GM12878 (cell line): ENCODE data around the gene EXOSC2. TPM values are rescaled to one million over a fixed set of nuclear protein-coding genes. Genes with fewer than 3 reads are reported as not detected.

Experiments
- ATF7 ChIP-seq: fragments of 450-650 bp; IDR thresholded peaks from 2 replicates; pipeline ENCODE4 v1.6.1; 2016; ENCODE audit warnings: low read depth, mild to moderate bottlenecking
- BHLHE40 ChIP-seq, 2 experiments: fragments of 450-650 bp in 1 of 2; IDR thresholded peaks; 2 replicates each; pipeline ENCODE4 v1.6.1; 2011 to 2017; ENCODE audit warnings: low read depth in 2 of 2, borderline replicate concordance in 1 of 2, improper control_type of control experiment in 1 of 2, low read length in 1 of 2, mild to moderate bottlenecking in 1 of 2
- CUX1 ChIP-seq: IDR thresholded peaks from 2 replicates; pipeline ENCODE4 v1.6.1; 2012; ENCODE audit warnings: improper control_type of control experiment, low read depth, low read length; ENCODE audit not compliant: insufficient replicate concordance
- HDGF ChIP-seq: fragments of 450-650 bp; IDR thresholded peaks from 2 replicates; pipeline ENCODE4 v1.6.1; 2016; ENCODE audit warnings: antibody characterized with exemption
- MEF2B ChIP-seq: fragments of 450-650 bp; IDR thresholded peaks from 2 replicates; pipeline ENCODE4 v1.6.1; 2018; ENCODE audit warnings: mild to moderate bottlenecking, moderate library complexity; ENCODE audit not compliant: partially characterized antibody, poor library complexity, severe bottlenecking
- MXI1 ChIP-seq: fragments of 150-350 bp; IDR thresholded peaks from 2 replicates; pipeline ENCODE4 v1.6.1; 2011; ENCODE audit warnings: low read depth, mild to moderate bottlenecking, inconsistent platforms, low read length, improper control_type of control experiment
- NBN ChIP-seq: fragments of 450-650 bp; IDR thresholded peaks from 2 replicates; pipeline ENCODE4 v1.6.1; 2016
- RAD51 ChIP-seq: fragments of 450-650 bp; IDR thresholded peaks from 2 replicates; pipeline ENCODE4 v1.6.1; 2016; ENCODE audit warnings: moderate library complexity, mild to moderate bottlenecking, inconsistent platforms
- TCF12 ChIP-seq: IDR thresholded peaks from 2 replicates; pipeline ENCODE4 v1.6.1; 2011; ENCODE audit warnings: low read depth, mild to moderate bottlenecking, low read length
- ZBTB4 ChIP-seq: fragments of 450-650 bp; formaldehyde crosslinking; IDR thresholded peaks from 2 replicates; pipeline ENCODE4 v1.4.0; 2022; ENCODE audit warnings: mild to moderate bottlenecking, moderate library complexity
- polyA plus RNA-seq, 11 experiments: library from polyadenylated mRNA; depleted of rRNA in 4 of 11; unstranded in 6 of 11; stranded (reverse) in 5 of 11; fragments of >200 nt; fragmentation: Nextera tagmentation in 4 of 11; fragmentation: Illumina TruSeq in 1 of 11; extraction: Ambion mirVana in 4 of 11; extraction: Trizol in 1 of 11; gene quantifications; 1 replicate in 1 of 11; 2 replicates in 10 of 11; pipeline versions ENCODE4 v1.2.1 to v1.2.3, GENCODE V29; 2011 to 2016; ENCODE audit warnings: inconsistent platforms in 2 of 11, missing spikeins in 2 of 11, low read depth in 1 of 11
- total RNA-seq, 4 experiments: library from RNA; depleted of rRNA in 3 of 4; stranded (reverse); fragments of >200 nt in 3 of 4; fragmentation: Illumina TruSeq in 1 of 4; extraction: Trizol in 1 of 4; gene quantifications; 2 replicates each; pipeline versions ENCODE4 v1.2.1 to v1.2.3, GENCODE V29; 2013 to 2021

Gene EXOSC2
- total and polyA plus RNA-seq, 10 of the 15 experiments (the other 5 are each of a cell fraction or from before 2014, with no cell fraction given): 26.3 to 55.0 (median 48.0) TPM

GRCh38 chr9:130672466-130672865 is 21.1 kb upstream of the EXOSC2 start (continued):
- TF ChIP-seq ZBTB4: no peak
- no peak for TF ChIP-seq ATF7
- no peak for TF ChIP-seq BHLHE40 (IDR thresholded peaks at IDR 0.05; ENCODE audit: borderline replicate concordance in 1 of 2, low read depth in 2 of 2, low read length in 1 of 2)
- no peak for TF ChIP-seq NBN
- TF ChIP-seq MXI1: no peak
- TF ChIP-seq CUX1: no peak
- no peak for TF ChIP-seq MEF2B
- TF ChIP-seq TCF12: no peak
- no peak for TF ChIP-seq HDGF
- no peak for TF ChIP-seq RAD51
